Activated CD8-positive, alpha-beta memory T cell treated with anti-CD3 and anti-CD28 coated beads, Interleukin-2, amount 50 U/mL, for 4 hours (primary cell): Measurements from ENCODE around the gene ZFR2.
"Not testable (repeated sequence)": the region's sequence is repeated elsewhere in the genome, so short reads cannot be mapped to it uniquely, and the experiment has no call there.

ENCODE experiments used
- DNase-seq: peaks from one replicate; pipeline ENCODE4 v3.0.0-alpha.2; 2020

ZFR2 gene

DNA sequence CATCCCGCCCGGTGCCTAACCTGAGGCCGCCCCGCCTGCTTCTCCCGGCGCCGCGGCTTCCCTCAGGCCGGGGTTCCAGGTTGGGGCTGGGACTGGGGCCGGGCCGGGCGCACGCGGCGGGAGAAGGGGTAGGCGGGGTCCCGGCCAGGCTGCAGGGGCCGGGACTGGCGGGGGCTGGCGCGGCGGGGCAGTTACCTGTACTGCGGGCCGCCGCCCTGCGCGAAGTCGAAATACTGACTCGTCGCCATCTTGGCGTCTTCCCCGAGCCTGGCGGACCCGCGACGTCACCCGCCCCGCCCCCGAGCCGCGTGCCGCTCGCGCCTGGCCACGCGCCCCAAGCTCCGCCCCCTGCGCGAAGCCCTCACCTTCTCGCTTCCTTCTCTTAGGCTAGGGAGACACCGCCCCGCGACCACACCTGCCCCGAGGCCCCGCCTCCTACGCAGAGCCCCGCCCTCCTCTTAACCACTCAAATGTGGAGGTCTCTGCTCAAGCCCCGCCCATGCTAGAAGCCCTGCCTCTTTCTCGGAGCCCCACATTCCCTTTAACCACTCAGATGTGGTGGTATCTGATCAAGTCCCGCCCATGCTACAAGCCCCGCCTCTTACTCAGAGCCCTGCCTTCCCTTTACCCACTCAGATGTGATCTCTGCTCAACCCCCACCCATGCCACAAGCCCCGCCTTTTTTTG lies at the start of gene ZFR2:
Gene ZFR2, minus strand, starts transcription at position 269 of the 687 bp plus-strand sequence. Its CDS starts 21 bp downstream, at position 248.
- DNase-seq: peak; percentile 28

DNA sequence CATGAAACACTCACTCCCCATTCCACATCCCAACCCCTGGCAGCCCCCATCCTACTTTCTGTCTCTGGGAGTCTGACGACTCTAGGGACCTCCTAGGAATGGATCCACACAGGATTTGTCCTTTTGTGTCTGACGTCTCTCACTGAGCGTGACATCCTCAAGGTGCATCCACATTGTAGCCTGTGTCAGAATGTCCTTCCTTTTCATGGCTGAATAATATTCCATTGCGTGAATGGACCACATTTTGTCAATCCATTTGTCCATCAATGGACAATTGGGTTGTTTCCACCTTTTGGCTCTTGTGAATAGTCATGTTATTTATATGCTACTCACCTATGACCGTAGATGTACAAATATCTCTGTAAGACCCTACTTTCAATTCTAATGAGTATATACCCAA lies 47.2 kb upstream of the ZFR2 start:
- DNase-seq: no peak

DNA sequence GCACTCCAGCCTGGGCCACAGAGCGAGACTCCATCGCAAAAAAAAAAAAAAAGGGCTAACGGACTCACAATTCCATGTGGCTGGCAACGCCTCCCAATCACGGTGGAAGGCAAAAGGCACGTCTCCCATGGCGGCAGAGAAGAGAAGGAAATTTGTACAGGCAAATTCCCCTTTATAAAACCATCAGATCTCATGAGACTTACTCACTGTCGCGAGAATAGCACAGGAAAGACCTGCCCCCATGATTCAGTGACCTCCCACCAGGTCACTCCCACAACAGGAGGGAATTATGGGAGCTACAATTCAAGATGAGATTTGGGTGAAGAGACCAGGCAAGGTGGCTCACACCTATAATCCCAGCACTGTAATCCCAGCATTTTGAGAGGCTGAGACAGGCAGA lies 45.4 kb upstream of the ZFR2 start:
- no peak for DNase-seq

DNA sequence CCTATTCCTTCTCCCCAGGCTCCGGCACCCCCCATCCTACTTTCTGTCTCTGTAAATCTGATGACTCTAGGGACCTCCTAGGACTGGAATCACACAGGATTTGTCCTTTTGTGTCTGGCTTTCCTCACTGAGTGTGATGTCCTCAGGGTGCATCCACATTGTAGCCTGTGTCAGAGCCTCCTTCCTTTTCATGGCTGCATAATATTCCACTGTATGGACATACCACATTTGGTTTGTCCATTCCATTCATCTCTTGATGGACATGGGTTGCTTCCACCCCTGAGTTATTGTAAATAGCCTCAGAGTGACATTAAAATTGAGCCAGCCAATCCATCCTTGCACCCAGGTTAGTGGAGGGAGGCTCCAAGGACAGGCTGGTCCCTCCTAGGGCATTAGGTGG lies 41.3 kb upstream of the ZFR2 start:
- no peak for DNase-seq

DNA sequence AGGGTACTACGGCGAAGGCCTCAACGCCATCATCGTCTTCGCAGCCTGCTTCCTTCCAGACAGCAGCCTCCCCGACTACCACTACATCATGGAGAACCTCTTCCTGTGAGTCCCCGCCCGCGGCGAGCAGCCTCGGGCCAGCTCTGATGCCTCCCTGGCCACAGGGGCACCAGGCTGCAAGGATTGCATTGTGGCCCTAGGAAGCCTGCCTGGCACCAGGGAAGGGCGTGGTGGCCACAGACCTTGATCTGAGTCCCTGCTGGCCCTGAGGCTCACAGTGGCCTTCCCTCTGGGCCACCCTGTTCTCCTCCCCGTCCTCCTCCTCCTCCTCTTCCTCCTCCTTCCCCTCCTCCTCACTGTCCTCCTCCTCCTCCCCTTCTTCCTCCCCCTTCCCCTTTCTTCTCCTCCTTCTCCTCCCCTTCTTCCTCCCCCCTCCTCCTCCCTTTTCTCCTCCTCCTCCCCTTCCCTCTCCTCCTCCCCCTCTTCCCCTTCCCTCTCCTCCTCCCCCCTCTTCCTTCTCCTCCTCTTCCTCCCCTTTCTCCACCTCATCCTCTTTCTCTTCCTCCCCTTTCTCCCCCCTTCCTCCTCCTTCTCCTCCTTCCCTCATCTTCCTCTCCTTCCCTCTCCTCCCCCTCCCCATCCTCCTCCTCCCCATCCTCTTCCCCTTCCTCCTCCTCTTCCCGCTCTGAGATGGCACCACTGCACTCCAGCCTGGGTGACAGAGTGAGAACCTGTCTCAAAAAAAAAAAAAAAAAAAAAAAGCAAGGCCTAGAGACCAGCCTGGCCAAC lies 39.6 kb upstream of the ZFR2 start:
- no peak for DNase-seq

DNA sequence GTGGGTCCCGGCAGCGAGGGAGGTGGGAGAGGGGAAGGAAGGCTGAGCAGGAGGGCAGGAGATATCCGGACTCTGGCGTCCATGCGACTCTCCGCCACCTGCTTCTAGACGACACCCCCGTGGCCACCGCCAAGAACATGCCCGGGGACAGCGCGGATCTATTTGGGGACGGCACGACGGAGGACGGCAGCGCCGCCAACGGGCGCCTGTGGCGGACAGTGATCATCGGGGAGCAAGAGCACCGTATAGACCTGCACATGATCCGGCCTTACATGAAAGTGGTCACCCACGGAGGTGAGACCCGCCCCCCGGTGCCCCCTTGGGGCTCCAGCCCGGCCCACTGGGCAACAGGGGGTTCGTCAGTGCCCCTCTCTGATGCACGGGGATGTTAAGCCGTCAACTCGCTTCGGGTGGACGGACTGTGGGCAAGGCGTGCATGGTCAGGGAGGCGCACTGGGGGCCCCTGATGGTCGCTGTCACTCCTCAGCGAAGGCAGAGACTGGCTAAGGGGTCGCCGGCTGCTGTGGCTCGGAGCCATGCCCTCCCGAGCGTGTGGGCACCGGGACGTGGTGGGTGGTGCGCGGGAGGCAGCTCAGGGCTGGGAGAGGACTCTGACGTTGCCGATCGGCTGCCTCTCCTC lies 38.9 kb upstream of the ZFR2 start:
- DNase-seq: no peak

DNA sequence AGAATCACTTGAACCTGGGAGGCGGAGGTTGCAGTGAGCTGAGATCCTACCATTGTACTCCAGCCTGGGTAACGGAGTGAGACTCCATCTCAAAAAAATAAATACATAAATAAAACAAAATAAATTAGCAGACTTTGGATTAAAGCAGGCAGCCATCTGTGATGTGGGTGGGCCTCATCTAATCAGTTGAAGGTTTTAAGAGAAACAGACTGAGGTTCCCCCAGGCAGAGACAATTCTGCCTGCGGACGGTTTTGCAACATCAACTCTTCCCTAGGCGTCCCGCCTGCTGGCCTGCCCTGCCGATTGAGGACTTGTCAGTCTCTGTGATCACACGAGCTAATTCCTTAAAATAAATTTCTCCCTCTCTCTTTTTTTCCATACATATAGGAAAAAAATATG lies 35.4 kb upstream of the ZFR2 start:
- DNase-seq: no peak

DNA sequence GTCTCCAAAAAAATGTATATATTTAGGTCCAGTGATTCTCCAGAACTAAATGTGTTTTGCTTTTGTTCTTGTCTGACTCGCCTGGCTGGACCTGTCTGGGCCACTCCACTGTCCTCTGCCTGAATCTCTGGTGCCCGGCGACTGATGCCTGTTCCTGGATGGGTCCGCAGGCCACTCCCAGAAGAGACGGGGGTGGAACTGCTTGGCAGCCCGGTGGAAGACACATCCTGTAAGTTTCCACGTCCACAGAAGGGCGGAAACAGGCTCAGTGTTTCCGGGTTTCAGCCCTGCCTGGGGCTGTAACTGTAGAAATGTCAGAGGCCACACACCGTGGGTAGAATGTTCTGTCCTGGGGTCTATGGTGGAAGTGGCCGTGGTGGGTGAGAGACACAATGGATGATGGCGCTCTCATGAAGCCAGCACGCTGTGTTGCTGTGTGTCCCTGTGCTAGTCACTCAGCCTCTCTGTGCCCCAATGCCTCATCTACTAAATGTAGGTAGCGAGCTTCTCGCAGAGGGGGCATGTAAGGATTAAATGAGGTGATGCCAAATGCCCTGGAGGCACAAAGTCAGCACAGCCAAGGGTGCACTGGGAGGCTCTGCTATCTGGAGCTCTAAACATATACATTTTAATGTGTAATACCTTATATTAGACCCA lies 33.6 kb upstream of the ZFR2 start:
- no peak for DNase-seq

DNA sequence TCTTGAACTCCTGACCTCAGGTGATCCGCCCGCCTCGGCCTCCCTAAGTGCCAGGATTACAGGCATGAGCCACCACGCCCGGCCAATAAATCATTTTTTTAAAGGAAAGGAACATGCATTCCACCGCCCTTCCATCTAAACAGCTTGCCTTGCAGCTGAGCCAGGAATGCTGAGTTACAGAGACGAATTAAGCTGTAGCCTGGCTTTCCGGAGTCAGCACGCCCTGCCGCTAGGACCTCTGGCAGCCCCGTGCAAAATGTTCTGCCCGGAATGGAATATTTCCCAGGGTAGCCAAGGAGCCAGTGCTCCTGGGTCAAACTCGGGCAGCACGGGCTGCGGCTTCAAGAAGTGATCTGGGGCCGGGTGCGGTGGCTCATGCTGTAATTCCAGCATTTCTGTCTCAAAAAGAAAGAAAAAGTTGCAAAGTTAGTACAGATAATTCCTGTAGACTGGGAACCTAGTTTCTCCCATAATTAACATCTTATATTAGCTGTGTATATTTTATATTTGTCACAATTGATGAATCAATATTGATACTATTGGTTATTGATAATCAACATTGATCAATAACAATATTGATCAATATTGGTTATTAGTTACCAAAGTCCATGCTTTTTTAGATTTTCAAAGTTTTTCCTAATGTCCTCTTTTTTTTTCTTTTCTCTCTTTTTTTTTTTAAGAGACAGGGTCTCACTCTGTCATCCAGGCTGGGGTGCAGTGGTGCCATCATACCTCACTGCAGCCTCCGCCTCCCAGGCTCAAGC lies 30.9 kb upstream of the ZFR2 start:
- DNase-seq: no peak

DNA sequence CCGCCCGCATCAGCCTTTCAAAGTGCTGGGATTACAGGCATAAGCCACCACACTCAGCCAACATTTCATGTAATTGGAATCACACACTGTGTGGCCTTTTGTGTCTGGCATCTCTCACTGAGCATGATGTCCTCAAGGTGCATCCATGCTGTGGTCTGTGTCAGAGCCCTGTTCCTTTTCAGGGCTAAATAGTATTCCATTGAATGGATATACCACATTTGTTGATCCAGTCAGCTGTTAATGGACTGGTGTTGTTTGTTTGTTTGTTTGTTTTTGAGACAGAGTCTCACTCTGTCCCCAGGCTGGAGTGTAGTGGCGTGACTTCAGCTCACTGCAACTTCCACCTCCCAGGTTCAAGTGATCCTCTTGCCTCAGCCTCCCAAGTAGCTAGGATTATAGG lies 29.6 kb upstream of the ZFR2 start:
- DNase-seq: no peak

DNA sequence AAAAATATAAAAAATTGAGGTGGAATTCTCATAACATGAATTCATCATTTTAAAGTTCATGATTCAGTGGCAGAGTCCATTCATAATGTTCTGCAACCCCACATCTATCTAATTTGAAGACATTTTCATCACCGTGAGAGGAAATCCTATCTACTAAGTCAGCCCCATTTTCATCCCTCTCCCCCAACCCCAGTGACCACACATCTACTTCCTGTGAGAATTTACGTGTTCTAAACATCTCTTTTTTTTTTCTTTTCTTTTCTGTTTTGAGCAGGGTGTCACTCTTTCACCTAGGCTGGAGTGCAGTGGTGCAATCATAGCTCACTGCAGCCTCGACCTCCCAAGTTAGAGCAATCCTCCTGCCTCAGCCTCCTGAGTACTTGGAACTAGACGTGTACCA lies 29.1 kb upstream of the ZFR2 start:
- DNase-seq: no peak

DNA sequence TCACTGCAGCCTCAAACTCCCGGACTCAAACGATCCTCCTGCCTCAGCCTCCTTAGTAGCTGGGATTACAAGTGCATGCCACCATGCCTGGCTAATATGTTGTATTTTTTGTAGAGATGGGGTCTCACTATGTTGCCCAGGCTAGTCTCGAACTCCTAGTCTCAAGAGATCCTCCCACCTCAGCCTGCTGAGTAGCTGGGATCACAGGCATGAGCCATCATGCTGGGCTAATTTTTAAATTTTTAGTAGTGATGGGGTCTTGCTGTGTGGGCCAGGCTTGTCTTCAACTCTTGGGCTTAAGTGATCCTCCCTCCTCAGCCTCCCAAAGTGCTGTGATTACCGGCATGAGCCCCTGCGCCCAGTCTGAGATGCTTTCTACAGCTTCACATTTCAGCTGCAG lies 26.9 kb upstream of the ZFR2 start:
- DNase-seq: no peak

DNA sequence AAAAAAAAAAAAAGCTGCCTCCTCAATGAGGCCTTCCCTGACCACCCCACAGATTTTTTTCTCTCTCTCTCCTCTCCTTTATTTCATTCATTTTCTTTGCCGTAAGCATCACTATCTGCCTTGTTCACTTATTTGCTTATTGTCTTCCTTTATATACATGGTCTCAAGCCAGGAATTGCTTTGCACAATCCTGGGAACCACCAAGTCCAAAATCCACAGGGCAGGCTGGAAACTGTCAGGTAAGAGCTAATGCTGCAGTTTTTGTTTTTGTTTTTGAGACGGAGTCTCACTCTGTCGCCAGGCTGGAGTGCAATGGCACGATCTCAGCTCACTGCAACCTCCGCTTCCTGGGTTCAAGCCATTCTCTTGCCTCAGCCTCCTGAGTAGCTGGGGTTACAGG lies 26.1 kb upstream of the ZFR2 start:
- DNase-seq: not testable (repeated sequence)

DNA sequence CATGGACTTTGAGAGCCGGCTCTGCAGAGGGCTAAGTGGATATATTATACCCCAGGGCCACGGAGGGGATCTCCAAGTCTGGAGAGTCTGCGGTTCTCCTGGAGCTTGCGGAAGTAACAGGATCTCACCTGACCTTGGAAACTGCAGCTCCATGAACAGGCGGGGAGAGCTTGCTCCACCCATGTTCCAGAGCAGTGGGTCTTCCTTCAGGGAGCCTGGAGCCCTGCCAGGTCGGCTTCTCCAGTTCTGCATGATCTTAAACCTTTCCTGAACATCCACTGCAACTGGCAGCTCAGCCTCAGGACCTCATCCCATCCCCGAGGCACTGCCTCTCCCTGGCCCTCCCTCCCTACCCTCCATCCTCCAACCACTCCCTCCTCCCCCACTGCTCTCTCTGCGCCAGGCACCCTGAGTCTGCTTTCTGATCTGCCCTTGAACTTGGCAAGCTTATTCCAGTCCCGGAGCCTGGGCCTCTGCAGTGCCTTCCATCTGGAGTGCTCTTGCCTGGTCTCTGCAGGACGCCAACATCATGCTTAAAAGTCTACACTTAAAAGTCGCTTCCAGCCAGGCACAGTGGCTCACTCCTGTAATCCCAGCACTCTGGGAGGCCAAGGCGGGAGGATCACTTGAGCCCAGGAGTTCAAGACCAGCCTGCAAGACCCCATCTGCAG lies 24.8 kb upstream of the ZFR2 start:
- no peak for DNase-seq

DNA sequence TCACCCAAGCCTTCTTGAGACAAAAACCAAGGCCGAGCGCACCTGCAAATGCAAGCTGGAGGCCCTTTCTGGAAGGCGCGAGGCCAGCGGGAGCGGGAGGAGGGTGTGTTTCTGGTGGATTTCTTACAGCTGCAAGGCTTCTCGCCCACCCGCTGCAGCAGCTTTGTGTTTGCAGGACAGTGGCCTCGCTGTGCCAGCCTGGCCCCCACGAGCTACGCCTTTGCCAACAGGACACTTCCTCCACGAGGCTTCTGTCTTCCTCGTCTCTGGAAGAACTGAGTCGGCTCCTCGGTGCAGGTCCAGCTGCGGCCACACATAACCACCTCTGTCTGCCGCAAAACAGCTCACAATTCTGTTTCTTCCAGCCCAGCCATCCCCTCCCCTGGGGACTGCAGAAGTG lies 21.8 kb upstream of the ZFR2 start:
- DNase-seq: no peak

DNA sequence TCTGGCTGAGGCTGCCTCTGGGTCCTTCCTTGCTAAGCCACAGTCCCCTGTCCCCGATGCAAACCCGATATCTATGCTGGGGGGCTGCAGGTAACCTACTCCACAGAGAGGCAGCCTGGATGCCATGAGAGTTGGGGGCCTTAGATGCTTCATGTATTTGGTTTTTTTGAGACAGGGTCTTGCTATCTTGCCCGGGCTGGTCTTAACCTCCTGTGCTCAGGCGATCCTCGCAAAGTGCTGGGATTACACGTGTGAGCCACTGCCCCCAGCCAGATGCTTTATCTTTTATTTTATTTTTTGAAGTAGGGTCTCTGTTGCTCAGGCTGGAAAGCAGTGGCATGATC lies 13.2 kb upstream of the ZFR2 start:
- no peak for DNase-seq

DNA sequence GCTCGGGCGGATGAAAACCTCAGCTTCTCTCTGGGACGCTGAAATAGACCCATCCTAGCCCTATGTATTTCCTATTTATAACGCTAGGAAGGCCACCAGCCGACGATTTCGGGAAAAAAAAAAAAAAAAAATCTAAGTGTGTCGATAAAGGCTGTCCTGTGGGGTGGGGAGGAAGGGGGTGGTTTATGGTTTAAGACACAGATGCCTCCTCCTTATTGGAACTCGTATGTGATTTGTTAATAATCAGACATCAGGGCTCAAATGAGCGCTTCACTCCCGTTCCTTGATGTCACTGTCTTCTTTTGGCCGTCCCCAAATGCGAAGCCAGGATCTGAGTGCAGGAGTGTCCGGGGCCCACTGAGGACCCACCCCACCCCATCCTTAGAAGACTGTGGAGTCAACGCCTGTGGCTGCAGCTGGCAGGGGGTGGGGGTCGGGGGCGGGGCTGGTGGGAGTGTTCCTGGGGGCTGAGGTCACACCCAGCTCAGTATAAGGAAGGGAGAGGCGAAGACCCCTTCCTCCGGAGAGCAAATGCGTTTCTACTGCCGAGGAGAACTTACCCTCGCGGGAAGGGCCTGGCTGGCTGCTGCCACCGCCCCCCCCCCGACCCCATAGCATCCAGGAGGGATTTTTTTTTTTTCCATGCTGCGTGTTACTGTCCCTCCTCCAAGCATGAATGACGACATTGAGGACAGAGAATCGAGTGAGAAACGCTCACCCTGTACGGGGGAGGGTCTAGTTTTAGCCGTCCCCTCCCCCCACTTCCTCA lies 12.6 kb upstream of the ZFR2 start:
- no peak for DNase-seq

DNA sequence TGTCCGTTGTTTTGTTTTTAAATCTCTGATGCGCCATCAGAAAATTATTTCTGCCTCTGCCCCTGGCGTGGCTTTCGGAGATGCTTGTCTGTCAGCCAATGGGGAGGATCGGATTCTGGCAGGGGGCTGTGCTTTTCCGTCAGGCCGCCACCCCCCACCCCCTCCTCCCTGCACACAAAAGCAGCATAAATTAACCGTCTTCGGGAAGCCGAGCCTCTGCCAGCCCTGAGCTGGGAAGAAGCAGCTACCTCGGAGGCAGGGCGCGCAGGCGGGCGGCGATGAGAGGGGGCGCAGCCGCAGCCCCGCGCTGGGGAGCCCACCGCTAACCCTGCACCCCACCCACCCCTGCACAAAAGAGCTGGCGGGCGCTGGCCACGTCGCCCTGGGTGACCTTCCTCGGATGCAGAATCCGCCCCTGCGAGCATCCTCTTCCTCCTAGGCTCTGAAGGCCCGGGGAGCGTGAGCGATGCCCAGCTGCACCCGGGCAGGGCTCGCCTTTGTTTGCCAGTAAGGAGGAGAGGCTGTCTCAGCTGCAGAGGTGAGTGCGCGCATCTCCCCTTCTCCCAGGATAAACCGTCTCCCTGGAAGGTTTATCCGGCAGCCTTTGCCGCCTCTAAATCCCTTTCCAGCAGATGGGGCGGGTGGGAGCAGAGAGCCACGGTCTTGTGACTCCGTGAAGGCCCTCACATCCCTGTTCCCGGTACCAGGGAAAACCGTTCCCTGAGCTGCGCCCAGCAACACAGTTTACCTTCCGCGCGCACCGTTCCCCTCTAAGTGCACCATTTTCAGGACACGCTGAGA lies 11.8 kb upstream of the ZFR2 start, which contains the start of gene ATCAY:
Gene ATCAY, plus strand, starts transcription at position 215 of the 801 bp plus-strand sequence. CDS start 5,083 bp downstream, outside the sequence.
- DNase-seq: no peak

DNA sequence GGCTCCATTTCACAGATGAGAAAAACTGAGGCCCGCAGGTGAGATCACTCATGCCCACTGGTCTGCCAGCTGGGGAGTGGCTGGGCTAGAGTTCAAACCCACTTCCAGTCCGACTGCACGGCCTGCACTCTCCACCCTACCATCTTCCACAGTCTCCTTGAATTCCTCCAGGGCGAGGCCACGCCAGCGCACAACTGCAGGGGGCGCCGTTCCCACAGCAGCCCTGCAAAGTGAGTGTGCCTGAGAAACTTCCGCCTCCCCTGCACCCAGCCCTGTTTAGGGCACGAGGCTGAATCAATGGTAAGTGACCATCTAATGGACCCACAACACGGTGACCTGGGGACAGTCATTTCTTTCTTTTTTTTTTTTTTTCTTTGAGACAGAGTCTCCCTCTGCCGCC lies 10.8 kb upstream of the ZFR2 start:
- no peak for DNase-seq

DNA sequence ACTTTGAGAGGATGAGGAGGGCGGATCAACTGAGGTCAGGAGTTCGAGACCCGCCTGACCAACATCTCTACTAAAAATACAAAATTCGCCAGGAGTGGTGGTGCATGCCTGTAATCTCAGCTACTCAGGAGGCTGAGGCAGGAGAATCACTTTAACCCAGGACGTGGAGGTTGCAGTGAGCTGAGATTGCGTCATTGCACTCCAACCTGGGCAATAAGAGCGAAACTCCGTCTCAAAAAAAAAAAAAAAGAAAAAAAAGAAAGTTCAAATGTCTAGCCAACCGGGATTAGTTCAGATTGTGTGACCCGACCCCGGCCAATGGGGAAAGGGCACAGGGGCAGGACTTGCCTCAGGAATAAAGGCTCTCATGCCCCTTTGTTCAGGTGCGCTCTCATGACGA lies 5.9 kb upstream of the ZFR2 start:
- DNase-seq: not testable (repeated sequence)

DNA sequence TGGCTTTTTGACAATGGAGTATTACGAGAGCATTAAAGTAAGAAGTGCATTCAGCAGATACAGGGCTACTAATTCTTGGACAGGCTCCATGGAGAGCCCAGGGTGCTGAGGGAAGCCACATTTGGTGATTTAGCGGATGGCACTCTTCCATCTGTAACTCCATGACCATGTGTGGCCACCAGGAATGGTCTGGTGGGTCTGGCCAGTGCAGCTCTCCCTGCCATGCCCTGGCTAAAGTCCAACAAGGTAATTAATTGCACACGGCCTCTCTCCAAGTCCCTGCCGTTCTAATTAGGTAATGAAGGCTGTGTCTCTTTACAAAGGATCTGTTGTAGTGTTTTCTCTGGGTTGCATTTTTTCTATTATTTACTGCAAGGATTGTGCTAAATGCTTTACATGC lies 4.3 kb upstream of the ZFR2 start:
- DNase-seq: no peak
